HG03135 (cell line): Measurements from ENCODE around the gene MARK2.

Experiments used
- ATAC-seq: cut with Tn5 transposase; IDR thresholded peaks from one replicate; pipeline ENCODE4 v1.9.1; 2021; ENCODE audit warnings: mild to moderate bottlenecking, moderate library complexity; ENCODE audit not compliant: unreplicated experiment

MARK2 gene

DNA sequence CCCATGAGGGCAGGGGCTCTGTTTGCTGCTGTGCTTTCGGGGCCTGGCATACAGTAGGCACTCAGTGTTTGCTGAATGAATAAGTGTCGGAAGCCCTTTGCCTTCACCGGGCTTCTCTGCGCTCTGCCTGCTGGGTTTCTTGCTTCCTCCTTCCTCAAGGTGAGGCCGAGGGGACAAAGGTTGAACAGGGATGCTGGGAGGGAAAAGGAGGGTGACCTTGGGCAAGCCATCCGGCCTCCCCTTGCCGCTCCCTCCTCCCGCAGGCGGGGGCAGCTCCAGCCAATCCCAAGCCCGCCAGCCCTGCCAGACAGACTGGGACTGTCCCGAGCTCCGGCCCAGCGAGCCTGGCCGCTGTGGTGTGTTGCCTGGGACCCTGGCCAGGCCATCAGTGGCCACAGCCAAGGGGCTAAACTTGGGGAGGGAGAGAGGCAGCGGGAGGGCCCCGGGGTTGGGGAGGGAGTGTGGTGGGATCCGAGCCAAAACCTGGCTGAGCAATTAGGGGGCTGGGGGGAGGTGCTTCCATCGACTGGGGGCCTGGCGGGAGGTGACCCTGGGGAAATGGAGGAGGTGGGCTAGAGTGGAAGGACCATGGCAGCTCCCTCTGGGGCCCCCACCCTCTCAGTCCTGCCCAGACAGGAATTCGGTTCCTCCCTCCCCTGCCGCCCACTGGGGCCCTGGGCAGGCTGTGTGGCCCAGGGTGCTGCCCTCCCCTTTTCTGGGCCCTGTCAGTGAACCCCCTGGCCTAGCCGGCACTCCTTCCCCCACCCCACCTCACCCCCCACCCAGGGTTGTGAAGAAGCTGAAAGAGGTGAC is 81.4 kb downstream of the MARK2 start:
- no peak for ATAC-seq

DNA sequence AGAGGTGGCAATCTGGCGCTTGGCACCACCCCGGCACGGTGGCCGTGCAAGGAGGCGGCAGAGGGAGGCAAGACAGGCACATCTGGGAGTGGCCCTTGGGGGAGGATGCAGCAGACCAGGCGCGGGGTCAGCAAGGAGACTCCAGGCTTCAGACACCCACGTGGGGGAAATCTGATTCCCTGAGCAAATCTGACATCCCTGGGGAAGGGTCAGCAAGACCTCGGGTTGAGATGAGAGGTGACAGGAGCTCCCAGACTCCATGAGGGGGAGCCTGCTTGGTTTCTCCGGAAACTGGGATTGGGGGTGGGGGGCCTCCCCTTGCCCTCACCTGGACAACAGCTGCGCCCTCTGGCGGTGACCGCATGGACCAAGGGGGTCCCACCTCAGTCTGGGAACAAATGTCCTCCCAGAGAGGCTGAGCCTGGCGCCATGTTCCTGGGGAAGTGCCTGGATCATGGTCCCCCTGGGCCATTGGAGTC is 82.1 kb downstream of the MARK2 start:
- no peak for ATAC-seq

DNA sequence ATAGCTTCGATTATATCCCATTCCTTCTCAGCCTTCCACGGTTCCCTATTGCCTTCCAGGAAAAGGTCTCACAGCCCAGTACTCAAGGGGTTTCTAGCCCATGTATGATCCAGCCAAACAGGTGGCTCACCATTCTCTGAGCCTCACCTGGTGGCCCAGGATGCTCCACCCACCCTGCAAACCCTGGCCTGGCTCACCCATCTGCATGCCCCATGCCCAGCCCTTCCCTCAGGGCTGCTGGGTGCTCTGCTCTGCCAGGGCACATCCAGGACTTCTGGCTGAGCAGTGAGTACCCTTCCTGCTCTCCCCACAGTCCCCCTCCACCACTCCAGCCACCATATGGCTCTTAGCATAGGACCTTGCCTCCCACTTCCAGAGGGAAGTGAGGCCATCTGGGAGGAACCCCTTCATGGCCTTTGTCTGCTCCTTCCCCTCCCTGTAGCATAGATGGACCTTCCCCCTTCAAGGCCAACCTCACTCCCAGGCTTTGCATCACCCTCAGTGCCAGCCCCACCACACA is 83.8 kb downstream of the MARK2 start:
- no peak for ATAC-seq

DNA sequence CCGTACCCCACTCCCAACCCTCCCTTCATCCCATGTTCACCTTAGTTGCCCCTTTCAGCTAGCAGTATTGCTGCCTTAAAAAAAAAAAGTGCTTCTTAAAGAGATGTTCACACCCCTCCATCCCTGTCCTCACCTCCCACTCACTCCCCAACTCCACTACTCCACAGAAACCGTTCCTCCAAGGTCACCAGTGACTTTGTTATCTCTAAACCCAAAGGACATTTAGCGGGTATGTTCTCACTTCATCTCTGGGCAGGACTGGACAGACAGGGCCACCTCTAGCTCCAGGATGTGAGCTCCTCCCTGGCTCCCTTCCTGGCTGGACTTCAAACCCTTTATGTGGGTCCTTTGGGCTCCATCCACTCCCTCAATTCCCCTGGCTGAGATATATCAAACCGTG is 84.4 kb downstream of the MARK2 start:
- ATAC-seq, result no peak

DNA sequence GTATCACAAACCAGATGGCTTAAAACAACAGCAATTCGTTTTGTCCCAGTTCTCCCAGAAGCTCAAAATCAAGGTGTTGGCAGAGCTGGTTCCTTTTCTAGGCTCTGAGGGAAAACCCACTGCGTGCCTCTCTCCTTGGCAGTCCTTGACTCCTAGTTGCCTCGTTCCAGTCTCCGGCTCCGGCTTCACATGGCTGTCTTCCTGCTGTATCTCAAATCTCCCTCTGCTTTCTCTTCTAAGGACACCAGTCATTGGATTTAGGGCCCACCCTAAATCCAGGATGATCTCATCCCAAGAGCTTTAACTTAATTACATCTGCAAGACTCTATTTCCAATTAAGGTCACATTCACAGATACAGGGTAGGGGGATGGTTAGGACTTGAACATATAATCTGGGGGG is 90.7 kb downstream of the MARK2 start:
- no peak for ATAC-seq

DNA sequence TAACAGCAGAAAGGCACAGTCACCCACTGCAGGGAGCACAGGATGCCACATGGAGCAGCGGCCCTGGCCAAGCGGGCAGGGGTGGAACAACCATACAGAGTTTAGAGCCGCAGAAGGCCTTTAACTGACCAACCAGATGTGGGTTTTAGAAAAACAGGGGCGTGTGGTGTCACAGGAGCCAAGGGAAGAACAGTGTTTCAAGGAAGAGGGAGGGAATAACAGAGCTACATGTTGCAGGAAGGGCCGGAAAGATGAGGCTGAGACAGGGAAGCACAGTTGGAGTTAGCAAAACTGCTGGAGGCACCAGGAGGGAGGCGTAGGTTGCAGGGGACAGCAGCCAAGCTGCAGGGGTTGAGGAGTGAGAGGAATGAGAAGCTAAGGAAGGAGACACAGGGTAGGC is 92.1 kb downstream of the MARK2 start:
- ATAC-seq, result no peak

DNA sequence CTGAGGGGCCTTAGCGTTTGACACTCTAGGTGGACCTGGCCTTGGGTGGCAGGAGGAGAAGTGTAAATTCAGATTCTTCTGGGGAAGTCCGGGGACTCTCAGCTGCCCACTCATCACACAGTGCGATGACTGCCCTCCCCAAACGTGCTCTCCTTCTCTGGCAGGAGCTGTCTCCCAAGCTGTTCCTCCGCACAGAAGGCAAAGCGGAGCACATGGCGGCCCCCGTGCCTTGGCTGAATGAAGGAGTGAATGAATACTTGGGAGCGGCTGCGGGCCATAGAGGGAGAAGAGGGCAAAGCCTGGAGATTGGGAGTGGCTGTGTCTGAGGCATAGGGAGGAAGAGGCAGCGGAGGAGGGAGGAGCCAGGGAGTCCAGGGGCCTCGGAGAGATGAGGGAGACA is 93.0 kb downstream of the MARK2 start:
- no peak for ATAC-seq

DNA sequence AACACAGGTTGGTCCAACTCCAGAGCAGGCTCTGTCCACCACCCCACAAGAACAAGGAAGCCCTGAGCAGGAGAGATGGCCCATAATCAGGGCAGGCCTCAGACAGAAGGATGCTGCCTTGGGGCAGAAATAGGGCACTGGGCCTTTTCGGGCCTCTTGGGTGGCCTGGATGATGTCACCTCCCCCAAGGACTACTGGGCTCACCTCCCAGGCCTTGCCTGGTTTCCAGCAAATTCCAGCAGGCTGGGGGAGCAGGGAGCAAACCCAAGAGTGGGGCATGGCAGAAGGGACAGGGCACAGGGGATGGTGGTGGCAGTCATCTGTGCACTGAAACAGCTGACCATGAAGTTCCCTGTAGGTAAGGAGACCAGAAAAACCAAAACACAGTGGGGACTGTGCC is 94.5 kb downstream of the MARK2 start:
- ATAC-seq, result no peak

DNA sequence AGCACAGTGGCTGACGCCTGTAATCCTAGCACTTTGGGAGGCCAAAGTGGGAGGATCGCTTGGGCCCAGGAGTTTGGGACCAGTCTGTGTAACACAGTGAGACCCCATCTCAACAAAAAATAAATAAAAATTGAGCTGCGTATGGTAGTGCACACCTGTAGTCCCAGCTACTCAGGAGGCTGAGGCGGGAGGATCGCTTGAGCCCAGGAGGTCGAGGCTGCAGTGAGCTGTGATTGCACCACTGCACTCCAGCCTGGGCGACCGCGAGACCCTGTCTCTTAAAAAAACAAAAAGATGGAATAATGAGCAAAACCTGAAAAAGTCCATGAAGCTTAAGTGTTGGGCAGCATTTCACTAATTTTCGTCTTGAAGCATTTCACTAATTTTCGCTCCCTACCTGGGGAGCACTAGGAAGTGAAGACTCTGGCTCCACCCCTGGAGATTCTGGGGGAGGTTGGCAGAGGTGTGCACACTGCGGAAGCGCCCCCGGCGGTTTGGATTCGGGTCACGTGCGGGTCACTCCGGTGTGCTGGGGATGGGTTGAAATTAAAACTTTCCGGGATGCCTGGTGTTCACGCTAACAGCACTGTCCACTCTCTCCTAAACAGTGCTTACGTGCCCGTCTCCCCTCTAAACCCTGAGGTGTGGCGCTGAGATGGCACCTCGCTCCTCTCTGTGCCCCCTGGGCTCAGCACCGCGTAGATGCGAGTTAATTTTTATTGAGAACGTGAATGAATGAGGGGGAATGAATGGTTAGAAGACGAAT is 99.0 kb downstream of the MARK2 start:
- ATAC-seq, result peak; percentile 13

DNA sequence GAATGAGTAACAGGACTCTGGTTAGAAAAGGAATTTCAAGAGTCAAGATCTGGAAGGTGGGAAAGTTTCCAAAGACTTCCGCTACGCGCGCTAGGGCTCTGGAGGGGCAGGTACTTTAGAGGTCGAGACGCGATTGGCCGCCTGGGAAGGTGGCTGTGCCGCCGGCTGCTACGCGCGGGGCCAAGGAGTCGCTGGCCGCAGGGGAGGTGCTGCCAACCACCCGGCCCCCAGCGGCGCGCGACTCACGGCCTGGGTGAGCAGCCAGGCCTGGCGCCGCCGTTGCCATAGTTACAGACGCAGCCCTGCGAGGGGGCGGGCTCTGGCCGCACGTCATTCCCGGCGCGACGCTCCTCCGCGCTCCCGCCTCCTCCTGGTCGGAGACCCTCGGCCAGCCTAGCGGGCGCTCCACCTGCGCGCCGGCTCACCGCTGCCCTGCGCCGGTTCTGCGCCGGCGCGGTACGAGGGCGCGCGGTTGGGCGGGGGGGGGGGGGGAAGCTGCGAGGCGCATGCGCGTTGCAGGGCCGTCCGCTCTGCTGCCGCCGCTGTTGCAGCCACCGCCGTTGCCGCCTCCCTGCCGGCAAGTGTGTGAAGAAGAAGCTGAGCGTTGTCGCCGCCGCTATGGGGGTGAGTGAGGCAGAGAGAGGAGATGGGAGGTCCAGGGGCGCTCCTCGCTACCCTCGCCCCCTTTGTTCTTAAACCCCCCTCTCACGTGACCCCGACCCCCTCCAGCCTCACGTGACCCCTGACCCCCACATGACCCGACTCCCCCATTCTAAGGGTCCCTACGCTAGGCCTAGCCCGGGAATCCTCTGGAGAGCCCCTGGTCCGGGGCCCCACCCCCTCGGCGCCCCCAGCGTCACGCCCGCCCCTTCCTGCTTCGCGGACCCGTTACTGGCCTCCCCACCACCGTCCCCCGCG is 99.8 kb downstream of the MARK2 start, which contains the start of gene NAA40:
NAA40 (plus strand) TSS at position 524 of the 918 bp plus-strand sequence; CDS start at position 619, 95 bp downstream.
- ATAC-seq, result peak; percentile 92

DNA sequence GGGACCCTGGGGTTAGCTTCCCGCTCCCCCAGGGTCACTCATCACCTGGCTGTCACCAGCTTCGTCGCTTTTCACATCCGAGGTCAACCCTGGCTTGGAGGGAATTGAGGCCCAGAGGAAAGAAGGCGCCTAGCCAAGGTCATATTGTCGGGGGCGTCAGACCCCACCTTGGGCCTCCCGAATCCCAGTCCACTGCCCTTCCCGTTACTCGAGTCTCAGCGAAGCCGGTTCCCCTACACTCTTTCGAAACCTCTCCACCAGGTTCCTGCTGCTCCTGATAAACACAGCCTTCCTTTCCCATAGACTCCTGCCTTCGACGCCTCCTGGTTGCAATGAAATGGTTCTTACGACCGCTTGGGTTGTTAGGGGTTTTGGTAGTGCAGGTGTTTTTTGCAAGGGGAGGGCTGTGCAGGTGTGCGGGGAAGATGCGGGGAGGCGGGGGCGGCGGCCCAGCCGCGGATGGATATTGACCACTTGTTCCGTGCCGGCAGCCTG is 100.5 kb downstream of the MARK2 start:
- no peak for ATAC-seq

DNA sequence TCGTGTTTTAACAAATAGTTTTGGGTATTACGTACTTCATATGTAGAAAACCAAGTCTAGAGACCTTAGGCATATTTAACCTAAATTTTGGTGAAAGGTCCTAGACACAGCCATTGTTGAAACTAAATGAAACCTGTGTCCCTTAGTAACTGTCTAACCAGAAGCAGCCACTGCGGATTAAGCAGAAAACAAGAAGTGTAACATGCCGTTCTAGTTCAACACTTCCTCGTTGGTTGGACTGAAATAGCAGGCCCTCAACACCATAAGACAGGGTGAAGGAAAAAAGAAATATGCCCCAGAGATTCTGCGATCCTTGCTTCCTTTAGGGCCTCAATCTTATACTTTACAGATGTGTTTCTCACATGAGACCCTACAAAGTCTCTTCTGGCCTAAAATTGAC is 101.9 kb downstream of the MARK2 start:
- no peak for ATAC-seq

DNA sequence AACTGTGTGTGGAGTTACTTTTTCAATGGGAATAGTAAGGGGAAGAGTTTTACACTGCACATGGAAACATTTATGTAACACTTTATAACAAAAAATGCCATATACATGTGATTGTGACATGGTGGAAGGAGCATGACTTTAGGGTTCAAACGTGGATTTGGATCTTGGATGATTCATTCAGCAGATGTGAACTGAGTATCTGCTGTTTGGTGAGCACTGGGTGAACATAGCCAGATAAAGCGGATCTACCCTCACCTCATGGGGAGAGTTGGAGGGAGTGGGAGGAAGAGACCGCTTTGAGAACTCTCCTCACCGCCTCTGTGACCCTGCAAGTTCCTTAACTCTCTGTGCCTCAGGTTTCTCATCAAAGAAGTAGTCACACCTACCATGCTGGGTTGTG is 103.0 kb downstream of the MARK2 start:
- no peak for ATAC-seq

DNA sequence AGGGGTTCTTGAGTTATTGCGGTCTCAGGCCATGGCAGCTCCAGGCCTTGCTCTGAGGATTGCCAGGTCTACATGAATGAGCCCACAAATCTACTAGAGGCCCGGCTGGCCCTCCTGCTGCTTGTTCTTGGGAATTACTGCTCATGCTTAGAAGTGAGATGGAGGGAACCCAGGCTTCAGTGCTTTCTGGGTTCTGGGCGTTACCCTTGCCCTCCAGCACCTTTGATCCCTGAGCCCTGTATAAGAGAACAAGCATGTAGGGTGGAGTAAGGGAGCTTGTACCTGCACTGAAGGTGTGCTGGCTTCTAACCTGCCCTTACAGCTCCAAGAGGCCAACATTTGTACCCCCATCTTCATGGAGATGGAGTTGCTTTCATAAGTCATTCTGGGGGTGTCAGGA is 103.9 kb downstream of the MARK2 start:
- ATAC-seq, result no peak

DNA sequence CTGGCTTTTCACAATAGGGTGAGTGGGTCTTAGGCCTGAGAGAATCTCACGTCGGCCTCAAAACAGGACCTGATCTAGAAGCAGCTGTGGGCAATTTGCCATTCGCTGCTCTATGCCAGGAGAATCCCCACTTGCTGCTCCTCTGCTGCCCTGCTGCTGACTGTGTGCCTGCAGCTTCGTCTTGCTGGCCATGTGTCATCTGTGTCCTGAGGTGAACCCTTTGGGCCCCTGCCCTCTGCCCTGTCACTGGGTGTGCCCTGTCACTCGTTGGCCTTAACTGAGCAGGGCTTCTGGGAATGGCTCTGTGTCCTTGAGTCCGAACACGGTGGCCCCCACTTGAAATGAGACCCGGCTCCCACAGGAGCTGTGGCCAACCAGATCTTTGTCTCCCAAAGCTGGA is 106.1 kb downstream of the MARK2 start:
- no peak for ATAC-seq

DNA sequence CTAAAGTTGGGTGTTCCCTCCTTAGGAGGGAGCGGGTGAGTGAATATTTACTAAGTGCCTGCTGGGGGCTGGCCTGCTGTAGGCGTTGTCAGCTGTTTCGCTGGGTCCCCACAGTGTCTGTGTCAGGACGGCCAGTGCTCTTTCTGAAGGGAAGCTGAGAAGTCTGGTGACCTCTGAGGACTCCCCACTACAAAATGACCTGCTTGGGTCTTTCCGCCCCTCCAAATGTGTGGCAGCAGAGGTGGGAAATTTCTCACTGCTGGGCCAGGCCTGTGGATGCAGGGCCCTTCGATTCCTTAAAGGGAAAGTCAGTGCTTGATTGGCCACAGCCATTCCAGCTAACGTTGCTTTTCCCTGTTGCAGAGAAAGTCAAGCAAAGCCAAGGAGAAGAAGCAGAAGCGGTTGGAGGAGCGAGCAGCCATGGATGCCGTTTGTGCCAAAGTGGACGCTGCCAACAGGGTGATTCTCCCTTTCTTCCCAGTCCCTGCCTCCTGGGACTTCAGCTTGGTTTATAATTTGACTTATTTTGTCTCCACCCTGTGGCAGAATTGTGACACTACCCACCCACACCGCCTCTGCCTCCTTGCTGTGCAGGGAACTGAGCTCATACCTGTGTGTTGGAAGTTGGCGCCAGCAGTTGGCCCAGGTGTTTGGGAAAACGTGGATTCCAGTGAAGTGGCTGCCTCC is 106.7 kb downstream of the MARK2 start:
- no peak for ATAC-seq

DNA sequence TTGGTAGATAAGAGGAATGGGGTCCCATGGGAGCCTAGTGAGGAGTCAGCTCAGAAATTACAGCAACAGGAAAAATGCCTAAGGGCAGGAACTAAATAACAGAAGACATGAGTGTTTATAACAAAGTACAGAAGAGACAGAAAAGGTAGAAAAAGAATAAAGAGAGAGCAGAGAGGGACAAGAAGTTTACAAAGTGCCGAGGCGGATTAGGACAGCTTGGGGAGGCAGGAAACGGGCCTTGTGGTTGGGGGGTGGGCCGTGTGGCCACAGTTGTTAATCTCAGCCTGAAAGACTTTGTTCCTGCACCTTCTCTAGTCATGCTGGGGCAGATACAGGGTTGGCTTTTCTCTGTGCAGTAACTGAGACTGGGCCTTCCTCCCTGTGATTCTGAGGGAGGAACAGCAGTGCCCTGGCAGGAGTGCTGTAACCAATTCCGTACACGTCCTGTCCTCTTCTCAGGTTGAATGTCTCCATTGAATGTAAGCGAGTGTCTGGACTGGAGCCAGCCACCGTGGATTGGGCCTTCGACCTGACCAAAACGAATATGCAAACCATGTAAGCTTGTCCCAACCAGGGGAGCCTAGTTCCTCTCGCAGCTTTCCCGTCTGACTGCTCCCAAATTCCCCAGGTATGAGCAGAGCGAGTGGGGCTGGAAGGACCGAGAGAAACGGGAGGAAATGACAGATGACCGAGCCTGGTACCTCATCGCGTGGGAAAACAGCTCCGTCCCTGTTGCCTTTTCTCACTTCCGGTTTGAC is 113.0 kb downstream of the MARK2 start:
- no peak for ATAC-seq

DNA sequence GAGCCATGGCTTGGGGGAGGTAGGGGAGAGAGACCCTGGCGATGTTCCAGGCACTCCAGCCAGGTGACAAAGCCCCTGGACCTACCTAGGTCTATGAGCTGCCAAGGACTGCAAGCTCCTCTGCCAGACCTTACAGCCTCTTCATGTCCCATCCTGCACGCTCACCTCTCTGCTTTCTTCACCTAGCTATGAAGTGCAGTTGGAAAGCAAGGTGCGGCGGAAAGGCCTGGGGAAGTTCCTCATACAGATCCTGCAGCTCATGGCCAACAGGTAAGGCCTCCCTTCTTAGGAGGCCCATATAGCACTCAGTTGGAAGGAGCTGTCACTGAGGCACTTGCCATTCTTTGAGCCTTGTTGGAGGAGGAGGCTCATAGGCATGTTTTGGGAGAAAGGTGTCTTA is 113.7 kb downstream of the MARK2 start:
- no peak for ATAC-seq

DNA sequence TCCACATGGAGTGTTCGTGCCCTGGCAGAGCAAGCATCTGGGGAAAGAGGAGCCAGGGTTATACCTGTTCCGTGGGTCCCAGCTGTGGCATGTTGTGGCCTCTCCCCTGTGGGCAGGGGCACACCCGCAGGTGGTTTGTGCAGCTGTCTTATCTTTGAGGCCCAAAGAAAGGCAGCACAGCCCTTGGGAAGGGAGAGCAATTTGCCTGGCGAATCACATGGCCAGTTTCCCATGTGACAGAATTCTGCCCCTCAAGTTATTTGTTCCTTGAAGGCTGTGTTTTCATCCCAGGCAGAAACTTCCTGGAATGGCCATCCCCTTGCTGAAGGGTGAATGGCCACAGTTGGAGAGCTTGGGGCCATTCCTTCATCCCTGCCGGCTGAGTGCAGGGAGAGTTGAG is 119.1 kb downstream of the MARK2 start:
- ATAC-seq, result no peak
